ENCODE data around the gene ZNF892.
A peak's percentile ranks its signal among the peaks of the same experiment; 100 is the strongest.
"Not testable (repeated sequence)": the region's sequence is repeated elsewhere in the genome, so short reads cannot be mapped to it uniquely, and the experiment has no call there.

Gene ZNF892

DNA sequence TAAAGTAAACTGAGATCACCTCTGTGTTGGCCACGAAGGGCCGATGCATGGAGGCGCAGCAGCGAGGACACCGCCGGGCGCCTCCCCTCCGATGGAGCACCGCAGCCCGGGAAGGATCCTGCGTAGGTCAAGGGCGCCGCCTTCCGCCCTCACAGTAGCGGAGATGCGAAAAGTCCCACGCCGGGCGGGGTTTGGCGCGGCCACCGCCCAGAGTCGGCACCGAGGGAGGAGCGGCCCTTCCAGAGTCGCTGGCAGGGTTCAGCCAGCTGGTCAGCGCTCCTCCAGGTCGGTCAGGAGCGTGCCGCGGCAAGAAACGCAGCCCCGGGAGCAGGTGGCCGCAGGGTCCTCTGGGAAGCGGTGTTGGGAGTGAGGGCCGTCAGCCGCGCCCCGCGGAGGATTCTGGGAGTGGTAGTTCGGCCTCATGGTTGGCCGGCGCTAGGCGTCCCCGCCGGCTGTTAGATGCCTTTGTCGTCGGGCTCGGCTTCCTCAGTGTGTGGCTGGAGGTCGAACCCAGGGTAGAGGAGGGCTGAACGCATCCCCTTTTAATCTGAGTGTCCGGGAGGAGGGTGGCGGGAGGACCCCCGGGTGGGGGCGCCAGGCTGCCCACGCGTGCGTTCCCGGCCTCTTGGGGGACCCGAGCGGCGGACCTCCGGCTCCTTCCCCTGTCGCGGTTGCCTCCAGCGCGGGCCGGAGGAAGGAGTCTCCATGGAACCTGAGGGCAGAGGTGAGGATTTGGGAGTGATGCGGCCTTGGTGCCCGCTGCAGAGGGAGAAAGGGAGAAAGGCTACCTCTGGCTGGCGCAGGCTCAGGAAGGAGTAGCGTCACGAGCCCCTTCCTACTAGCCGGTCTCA is at the start of gene ZNF892:
ZNF892 (plus strand) TSS at position 411 of the 851 bp plus-strand sequence; CDS start at position 706, 295 bp downstream.
- DNase-seq (ENCODE audit: low spot score) (peak; percentile 52), FAIRE-seq (no peak)

DNA sequence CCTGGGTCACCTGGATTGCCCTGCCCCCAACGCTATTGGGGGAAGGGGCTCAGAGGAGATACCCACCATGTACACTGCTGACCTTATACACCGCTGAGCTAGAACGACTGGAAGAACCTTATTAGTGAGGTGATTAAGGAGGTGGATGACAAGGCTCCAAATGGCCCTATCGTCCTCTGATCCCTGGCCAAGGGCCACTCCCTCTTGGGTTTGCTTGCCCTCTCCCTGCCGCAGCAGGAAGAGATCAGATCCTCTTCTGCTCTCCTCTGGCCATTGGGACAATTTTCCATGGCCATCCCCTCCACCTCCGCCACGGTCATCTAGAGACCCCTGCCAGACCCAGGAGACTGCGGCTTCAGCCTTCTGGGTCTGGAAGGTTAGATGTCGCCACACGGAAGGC is 48.9 kb upstream of the ZNF892 start:
- DNase-seq (ENCODE audit: low spot score) (no peak), FAIRE-seq (no peak)

DNA sequence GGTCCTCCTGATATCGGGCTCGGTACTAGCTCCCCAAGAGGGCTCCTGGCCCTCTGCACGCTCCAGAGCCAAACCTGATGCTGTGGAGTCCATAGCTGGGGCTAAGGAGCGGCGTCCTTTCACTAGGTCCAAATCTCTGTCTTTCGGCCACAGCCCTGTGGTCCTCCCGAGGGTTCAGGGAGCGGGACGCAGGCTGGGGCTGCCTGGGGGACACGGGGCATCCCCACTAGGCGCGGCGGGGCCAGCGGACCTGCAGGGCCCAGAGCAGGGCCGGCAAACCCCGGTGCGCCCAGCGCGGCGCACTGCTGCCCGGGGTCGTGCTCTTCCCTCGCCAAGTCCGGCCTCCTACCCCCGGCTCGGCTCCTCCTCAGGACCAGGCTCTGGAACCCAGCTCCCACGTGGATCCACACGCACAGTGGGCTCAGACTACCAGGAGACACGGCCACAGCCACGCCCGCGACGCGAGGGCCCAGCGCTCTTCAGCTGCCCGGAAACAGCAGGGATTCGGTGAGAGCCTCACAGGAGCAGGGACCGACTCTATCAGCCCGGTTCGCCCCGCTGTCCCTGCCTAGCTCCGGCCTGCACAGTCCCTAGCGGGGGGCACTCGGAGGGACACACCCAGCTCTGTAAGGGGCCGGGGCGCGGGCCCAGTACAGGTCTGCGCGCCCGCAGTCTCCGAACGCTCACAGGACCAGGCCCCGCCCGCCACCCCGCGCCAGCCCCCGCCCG is 48.3 kb upstream of the ZNF892 start:
- FAIRE-seq (no peak), DNase-seq (ENCODE audit: low spot score) (peak; percentile 7)

DNA sequence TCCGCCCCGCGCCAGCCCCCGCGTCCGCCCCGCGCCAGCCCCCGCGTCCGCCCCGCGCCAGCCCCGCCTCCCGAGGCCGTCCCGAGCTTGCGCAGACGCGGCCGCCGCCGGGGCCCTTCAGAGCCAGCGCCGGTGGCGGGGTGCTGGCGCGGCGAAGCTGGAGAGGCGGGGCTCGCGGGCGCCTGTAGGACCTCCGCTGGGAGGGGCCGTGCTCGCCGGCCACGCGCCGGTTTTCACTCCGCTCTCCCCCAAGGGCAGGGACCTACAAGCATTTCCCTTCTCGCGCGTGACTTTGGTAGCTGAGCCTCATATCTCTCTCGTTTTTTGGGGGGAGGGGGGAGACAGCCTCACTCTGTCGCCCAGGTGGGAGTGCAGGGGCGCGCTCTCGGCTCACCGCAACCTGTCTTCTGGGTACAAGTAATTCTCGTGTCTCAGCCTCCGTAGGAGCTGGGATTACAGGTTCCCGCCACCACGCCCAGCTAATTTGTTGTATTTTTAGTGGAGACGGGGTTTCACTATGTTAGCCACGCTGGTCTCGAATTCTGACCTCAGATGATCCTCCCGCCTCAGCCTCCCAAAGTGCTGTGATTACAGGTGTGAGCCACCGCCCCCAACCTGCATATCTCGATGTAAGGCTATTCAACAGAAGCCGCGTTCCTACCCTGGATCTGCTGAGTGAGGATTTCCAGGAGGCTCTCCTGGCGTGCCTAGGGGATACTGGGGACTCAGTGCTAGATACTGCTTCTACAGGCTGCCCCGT is 47.5 kb upstream of the ZNF892 start, which contains the start of gene ZNF514:
ZNF514 (minus strand) TSS at position 159 of the 760 bp plus-strand sequence. CDS start 6,595 bp downstream, outside the sequence.
- peak; percentile 12 for DNase-seq (ENCODE audit: low spot score)
- no peak for FAIRE-seq

DNA sequence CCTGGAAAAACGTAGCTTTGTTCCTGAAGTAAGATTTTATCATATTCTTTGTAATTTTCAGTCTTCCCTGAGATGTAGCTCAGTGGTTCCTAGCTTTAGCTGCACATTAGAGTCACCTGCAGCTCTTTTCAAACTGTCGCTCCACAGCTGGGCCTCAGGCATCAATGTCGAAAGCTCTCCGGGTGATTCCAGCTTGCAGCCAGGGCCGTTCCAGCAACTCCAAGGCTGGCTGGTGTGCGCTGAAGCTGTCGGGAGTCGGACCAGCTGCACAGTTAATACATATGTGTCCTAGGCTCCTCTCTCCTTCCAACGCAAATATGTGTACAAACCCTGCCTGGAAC is 42.3 kb upstream of the ZNF892 start:
- FAIRE-seq (no peak), DNase-seq (ENCODE audit: low spot score) (no peak)

DNA sequence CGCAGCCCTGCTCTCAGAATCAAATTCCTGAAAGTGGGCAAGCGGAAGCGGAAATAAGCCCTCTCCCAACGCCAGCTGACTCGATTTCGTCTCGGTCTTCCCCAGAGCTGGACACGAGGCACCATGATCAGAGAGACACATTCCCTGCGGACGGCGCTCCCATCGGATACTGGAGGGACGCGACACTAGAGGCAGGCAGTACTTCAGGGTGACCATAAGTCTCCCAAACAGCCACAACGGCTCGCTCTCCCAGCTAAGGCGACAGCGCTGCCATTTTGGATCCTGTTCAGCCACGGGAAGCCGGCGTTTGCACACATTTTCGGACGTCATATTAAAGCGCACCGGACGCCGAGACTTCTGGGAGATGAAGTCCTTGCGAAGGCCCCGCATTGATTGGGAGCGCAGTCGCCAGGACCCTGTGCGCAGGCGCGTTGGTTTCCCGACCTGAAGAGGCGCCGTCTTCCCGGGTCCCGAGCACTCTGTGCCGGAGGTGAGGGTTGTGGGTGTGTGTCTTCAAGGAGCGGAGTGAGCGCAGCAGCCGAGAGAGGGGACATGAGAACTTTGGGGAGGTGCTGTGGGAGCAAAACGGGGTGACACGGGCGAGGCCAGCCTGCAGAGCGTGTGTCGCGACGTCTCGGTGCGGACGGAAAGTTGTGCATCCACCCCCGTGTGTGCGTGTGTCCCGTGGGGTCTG is 41.8 kb upstream of the ZNF892 start, which contains the start of gene ZNF2:
ZNF2 (plus strand) TSS at position 439 of the 694 bp plus-strand sequence. CDS start 10,418 bp downstream, outside the sequence.
- DNase-seq (ENCODE audit: low spot score): peak; percentile 90
- FAIRE-seq: peak; percentile 67

DNA sequence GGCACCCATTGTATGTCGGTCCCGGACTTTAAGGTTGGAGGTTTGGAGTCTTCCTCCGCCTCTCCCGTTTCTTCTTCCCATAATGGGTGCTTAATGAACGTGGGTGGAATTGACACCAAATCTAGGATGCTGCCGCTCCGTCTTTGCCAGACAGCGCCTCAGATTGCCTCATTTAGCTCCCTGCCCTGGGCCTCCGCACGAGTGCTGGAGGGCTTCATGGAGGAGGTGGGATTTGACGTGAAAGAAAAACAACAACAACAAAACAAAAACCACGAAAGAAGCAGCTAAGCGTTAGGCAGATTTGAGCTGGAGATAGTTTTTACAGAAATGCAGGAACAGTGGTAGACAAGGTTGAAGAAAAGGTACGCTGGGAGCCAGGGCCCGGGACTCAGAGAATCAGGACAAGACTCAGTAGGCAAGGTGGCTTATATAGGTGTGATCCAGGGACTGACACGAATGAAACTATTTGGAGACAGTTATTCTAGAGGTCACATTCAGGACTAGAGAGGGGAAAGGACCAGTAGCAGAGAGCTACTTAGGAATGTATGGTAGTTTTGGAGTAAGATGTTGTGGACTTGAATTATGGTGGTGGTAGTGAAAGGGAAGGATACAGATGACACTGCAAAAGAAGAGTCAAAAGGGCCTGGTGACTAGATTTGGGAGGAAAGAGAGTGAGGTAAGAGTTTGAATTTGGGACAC is 41.1 kb upstream of the ZNF892 start:
- FAIRE-seq (no peak), DNase-seq (ENCODE audit: low spot score) (no peak)

DNA sequence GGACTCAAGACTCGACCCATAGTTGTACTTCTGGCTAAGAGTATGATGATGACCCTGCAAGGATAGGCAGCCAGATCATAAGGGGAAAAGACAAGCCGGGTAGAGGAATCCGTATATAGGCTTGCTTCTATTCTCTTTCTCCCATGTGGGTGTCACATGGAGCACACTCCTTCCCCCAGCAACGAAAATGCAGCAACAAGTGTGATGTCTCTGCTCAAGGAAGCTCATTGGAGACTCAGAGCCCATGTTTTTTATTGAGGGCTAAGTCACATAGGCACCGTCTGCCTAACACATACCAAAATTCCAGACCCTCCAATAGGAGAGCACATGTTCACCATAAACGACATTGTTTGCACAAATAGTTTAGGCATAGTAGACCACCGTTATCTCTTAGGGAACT is 35.4 kb upstream of the ZNF892 start:
- DNase-seq (ENCODE audit: low spot score) (no peak), FAIRE-seq (no peak)

DNA sequence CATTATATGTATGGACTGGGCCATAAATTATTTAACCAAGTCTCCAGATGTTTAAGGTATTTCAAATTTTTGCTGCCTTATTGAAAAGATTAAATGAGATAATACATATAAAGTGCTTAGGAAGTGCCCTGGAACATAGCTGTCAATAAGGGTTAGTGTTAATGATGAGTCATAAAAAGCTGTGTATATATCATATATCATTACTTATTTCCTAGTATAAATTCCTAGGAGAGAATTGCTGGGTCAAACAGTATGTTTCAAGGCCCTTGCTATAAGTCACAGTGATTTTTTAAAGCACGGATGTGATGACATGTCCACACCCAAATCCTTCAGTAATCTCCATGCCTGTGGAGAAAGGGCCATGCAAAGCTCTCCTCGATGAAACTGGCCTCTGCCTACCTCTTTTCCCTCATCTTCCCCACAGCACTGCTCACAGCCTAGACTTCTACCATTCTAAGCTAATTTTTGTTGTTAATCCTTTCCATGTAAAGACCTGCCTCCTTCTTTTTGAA is 33.2 kb upstream of the ZNF892 start:
- DNase-seq (ENCODE audit: low spot score) (no peak), FAIRE-seq (no peak)

DNA sequence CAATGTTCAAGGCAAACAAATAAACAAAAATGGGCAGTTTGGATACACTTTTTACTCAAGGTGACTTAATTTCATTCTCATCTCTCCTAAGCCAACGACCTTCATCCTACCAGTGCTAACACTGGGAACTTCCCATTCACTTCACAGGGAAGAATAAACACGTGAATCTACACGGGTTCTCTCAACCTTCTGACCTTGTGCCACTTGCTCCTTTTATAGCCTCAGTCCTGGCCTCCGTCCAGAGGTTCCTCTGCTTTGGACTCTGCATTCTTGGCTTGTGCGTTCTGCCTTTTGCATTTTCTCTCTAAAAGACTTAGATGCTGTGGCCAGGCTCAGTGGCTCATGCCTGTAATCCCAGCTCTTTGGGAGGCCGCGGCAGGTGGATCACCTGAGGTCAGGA is 27.9 kb upstream of the ZNF892 start:
- DNase-seq (ENCODE audit: low spot score) (no peak), FAIRE-seq (no peak)

DNA sequence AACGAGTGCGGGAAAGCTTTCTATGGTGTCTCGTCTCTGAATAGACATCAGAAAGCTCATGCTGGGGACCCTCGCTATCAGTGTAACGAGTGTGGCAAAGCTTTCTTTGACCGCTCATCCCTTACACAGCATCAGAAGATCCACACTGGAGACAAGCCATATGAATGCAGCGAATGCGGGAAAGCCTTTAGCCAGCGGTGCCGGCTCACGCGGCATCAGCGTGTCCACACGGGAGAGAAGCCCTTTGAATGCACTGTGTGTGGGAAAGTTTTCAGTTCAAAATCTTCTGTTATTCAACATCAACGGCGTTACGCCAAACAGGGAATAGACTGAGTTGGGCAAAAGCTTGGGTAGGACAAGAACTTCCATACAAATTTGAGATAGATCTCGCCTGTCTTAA is 25.5 kb upstream of the ZNF892 start:
- FAIRE-seq (no peak), DNase-seq (ENCODE audit: low spot score) (no peak)

DNA sequence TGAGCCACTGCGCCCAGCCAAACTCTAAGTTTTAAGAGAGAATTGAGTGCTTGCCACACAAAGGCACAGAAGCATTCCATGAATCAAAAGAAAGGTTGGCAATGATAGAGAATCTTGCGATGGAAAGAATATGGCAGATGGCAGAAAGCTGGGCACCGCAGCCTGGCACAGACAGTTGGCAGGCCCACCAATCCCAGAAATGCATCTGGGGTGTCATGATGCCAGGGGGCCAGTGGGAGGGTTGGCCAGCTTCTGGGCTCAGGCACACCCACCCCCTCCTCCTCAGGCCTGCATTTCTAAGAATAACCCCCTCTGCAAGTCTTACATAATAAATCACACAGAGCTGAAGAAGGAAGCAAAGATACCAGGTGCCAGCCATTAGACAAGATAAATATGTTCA is 22.1 kb upstream of the ZNF892 start:
- FAIRE-seq (no peak), DNase-seq (ENCODE audit: low spot score) (no peak)

DNA sequence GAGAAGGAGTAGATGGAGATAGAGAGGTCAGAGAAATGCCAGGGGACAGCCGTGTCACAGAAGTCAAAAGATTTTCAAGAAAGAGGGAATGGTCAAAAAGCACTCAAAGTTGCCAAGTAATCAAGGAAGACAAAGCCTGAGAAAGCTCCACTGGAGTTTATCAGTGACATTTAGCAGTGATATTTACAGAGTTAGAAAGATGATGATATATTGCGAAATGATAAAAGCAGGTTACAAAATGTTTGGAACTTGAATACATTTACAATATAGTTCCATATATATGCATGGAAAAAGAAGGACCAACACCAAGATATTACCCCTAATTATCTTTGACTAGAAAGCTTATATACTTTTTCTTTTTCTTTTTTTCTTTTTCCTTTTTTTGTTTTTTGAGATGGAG is 21.3 kb upstream of the ZNF892 start:
- FAIRE-seq: no peak

DNA sequence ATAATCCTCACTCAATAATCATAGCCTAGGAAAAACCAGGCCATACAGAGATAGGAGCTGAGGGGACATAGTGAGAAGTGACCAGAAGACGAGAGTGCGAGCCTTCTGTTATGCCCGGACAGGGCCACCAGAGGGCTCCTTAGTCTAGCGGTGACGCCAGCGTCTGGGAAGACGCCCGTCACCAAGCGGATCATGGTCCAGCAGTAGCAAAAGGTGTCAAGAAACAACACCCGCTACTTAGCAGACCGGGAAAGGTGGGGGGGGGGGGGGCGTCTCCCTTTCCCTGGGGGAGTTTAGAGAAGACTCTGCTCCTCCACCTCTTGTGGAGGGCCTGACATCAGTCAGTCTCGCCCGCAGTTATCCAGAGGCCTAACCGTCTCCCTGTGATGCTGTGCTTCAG is 14.4 kb upstream of the ZNF892 start:
- DNase-seq (ENCODE audit: low spot score); FAIRE-seq: not testable (repeated sequence)

More for the DNA sequence above, 21.3 kb upstream of the ZNF892 start:
- no peak for DNase-seq (ENCODE audit: low spot score)

DNA sequence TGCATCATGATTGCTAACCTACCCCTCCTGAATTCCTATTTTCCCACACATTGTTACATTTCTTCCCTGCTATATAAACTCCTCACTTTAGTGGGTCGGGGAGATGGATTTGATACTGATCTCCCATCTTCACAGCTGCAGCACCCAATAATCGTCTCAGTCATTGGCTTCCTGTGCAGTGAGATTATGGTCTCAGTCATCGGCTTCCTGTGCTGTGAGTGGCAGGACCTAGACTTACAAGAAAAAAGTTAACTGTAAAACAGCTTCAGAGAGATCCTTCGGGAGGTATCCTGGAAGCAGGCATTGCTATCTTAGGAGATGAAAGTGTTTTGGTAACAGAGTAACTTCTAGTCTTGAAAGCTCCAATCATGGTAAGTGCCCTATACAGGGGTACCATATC is 3.4 kb upstream of the ZNF892 start:
- DNase-seq (ENCODE audit: low spot score) (no peak), FAIRE-seq (no peak)

DNA sequence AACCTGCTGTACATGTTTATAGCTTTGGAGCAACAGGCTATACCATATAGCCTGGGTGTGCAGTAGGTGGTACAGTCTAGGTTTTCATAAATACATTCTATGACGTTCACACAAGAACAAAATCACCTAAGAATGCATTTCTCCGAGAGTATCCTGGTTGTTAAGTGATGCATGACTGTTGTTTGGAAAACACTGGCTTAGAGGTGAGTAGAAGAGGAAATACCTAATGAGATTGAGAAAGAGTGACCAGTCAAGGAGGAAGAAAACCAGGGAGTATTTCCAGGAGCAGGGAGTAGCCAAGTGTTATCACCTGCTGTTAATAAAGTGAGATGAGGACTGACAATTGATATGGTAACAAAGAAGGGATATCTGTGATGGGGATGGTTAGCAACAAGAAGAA is 2.9 kb upstream of the ZNF892 start:
- no peak for FAIRE-seq
- no peak for DNase-seq (ENCODE audit: low spot score)

DNA sequence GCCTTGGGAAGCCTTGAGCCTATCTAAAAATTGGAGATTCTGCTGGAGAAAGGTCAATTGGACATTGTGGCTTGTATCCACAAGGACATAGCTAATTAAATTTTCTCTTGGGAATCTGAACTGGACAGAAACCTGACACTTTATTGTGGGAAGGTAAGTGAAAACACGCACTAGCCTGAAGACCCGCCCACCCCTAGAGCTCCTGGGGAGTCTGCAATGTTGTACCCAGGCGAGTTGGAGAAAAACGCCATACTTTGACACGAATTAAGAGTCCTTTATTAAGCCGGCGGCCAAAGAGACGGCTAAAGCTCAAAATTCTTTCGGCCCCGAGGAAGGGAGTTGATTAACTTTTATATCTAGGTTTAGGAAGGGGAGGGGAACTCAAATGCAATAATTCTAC is 1.2 kb upstream of the ZNF892 start:
- FAIRE-seq: no peak

DNA sequence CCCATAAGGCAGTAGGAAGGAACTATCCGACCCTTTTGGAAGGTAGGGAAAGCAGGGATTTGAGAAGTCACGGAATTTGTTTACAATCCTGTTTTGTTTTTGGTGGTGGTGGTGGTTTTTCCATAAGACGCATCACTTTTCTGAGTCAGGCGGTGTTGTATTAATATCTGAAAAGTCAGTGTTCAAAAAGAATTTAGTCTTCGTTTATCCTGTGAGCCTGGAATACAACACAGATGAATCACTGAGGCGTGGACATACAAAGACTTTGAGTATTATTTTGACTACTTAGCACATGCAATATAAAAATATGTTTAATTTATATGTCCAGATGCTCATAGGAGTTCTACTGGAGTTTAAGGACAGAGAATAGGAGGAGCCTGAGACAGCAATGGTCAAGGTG is 785 bp downstream of the ZNF892 start:
- no peak for FAIRE-seq
- DNase-seq (ENCODE audit: low spot score): no peak

More for the DNA sequence above, 1.2 kb upstream of the ZNF892 start:
- no peak for DNase-seq (ENCODE audit: low spot score)

DNA sequence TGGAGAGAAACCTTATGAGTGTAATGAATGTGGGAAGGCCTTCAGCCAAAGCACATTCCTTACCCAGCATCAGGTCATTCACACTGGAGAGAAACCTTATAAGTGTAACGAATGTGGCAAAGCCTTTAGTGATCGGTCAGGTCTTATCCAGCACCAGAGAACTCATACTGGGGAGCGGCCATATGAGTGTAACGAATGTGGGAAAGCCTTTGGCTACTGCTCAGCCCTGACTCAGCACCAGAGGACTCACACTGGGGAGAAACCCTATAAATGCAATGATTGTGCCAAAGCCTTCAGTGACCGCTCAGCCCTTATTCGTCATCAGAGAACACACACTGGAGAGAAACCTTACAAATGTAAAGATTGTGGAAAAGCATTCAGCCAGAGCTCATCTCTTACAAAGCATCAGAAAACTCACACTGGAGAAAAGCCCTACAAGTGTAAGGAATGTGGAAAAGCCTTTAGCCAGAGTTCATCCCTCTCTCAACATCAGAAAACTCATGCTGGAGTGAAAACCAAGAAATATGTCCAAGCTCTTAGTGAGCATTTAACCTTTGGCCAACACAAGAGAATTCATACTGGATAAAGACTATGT is 7.8 kb downstream of the ZNF892 start:
- no peak for FAIRE-seq
- DNase-seq (ENCODE audit: low spot score): no peak

DNA sequence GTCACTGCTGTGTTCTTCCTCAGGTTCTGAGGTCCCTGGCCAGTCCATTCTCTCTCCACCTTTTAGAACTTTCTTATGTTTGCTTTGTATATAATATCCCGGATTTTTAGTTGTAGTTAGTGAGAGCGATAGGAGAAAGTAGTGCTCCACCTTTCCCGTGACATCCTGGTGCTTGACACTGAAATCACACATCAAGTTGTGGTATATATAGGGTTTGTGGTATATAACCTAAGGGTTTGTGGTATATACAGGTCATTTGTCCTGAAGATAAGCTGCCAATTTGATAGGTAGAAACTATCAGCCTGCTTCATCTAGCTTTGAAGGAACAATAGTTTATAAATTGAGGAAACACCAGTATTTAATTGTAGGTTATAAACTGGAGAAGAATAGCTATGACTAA is 13.1 kb downstream of the ZNF892 start:
- FAIRE-seq (no peak), DNase-seq (ENCODE audit: low spot score) (no peak)
